ENCODE measurements around the gene TEK. TPM values are rescaled to one million over a fixed set of nuclear protein-coding genes. Genes with fewer than 3 reads are reported as not detected.

Gene TEK
- polyA plus RNA-seq, 1 donor (not counting 4 experiments of a cell fraction or from before 2014, with no cell fraction given) = 0.03 TPM

GRCh38 chr9:27157736-27158135 is 48.7 kb downstream of the TEK start:
- Histone ChIP-seq H3K9me3 (ENCODE audit: control insufficient read depth, low read depth, low read length) (peaks cover 2% of the 10 kb centered on the region), H2AFZ (ENCODE audit: control insufficient read depth, low read length) (no peak overlapping the region), H3K9ac (ENCODE audit: control insufficient read depth, extremely low read depth, insufficient read depth, low read length) (no peak overlapping the region), H3K9me1 (ENCODE audit: control insufficient read depth, extremely low read depth, insufficient read depth, low read length) (no peaks in the 10 kb centered on the region), H3K27me3 (ENCODE audit: control insufficient read depth, extremely low read depth, insufficient read depth, low read length) (no peaks in the 10 kb centered on the region), H3K4me2 (ENCODE audit: control insufficient read depth, extremely low read depth, insufficient read depth, low read depth, low read length) (no peak overlapping the region), H3K4me1 (ENCODE audit: control insufficient read depth, extremely low read depth, insufficient read depth, low read length) (peaks cover 12% of the 10 kb centered on the region), H4K20me1 (ENCODE audit: control insufficient read depth, extremely low read depth, insufficient read depth, low read length) (no peaks in the 10 kb centered on the region), H3K27ac (ENCODE audit: control insufficient read depth, insufficient read depth, low read length) (no peak overlapping the region), H3K4me3 (ENCODE audit: control insufficient read depth in 2 of 3, extremely low read depth in 1 of 3, insufficient read depth in 2 of 3, low read depth in 1 of 3, low read length in 3 of 3) (no peak overlapping the region), H3K36me3 (ENCODE audit: control insufficient read depth in 2 of 2, extremely low read depth in 1 of 2, insufficient read depth in 2 of 2, low read length in 2 of 2) (no peaks in the 10 kb centered on the region), H3K79me2 (ENCODE audit: control insufficient read depth, insufficient read depth, low read length) (no peaks in the 10 kb centered on the region)
- DNase-seq (ENCODE audit: low read depth, low spot score) (no peak), FAIRE-seq (no peak)
- TF ChIP-seq CTCF (optimal IDR thresholded peaks at IDR 0.05 in 1 of 3, IDR thresholded peaks at IDR 0.05 in 1 of 3, conservative IDR thresholded peaks at IDR 0.05 in 1 of 3; ENCODE audit: extremely low read depth in 1 of 3, insufficient read depth in 2 of 3, low read length in 3 of 3) (peak in 1 of 3 experiments; percentile 17), EZH2 (IDR thresholded peaks at IDR 0.05; ENCODE audit: low read length) (no peak)
- dilution Hi-C loops (cut with MboI; ENCODE audit: extremely low pct_ligation_motif_present, low sequenced_read_pairs) = no loop called here

GRCh38 chr9:27160636-27161035 is 51.6 kb downstream of the TEK start:
- no peaks in the 10 kb centered on the region for H3K36me3 ChIP-seq (ENCODE audit: control insufficient read depth in 2 of 2, extremely low read depth in 1 of 2, insufficient read depth in 2 of 2, low read length in 2 of 2)
- no peaks in the 10 kb centered on the region for H3K27me3 ChIP-seq (ENCODE audit: control insufficient read depth, extremely low read depth, insufficient read depth, low read length)
- H3K27ac ChIP-seq (ENCODE audit: control insufficient read depth, insufficient read depth, low read length) = no peak overlapping the region
- dilution Hi-C loops (cut with MboI; ENCODE audit: extremely low pct_ligation_motif_present, low sequenced_read_pairs) = no loop called here
- no peak overlapping the region for H3K4me3 ChIP-seq (ENCODE audit: control insufficient read depth in 2 of 3, extremely low read depth in 1 of 3, insufficient read depth in 2 of 3, low read depth in 1 of 3, low read length in 3 of 3)
- no peak for FAIRE-seq
- H3K4me1 ChIP-seq (ENCODE audit: control insufficient read depth, extremely low read depth, insufficient read depth, low read length) = no peaks in the 10 kb centered on the region
- no peak for TF ChIP-seq EZH2 (IDR thresholded peaks at IDR 0.05; ENCODE audit: low read length)
- TF ChIP-seq CTCF (optimal IDR thresholded peaks at IDR 0.05 in 1 of 3, IDR thresholded peaks at IDR 0.05 in 1 of 3, conservative IDR thresholded peaks at IDR 0.05 in 1 of 3; ENCODE audit: extremely low read depth in 1 of 3, insufficient read depth in 2 of 3, low read length in 3 of 3) = no peak
- peaks cover 2% of the 10 kb centered on the region for H3K9me3 ChIP-seq (ENCODE audit: control insufficient read depth, low read depth, low read length)
- no peak overlapping the region for H3K9ac ChIP-seq (ENCODE audit: control insufficient read depth, extremely low read depth, insufficient read depth, low read length)
- H3K4me2 ChIP-seq (ENCODE audit: control insufficient read depth, extremely low read depth, insufficient read depth, low read depth, low read length) = no peak overlapping the region
- H2AFZ ChIP-seq (ENCODE audit: control insufficient read depth, low read length) = no peak overlapping the region
- H3K9me1 ChIP-seq (ENCODE audit: control insufficient read depth, extremely low read depth, insufficient read depth, low read length) = no peaks in the 10 kb centered on the region
- H4K20me1 ChIP-seq (ENCODE audit: control insufficient read depth, extremely low read depth, insufficient read depth, low read length) = no peaks in the 10 kb centered on the region
- no peak for DNase-seq (ENCODE audit: low read depth, low spot score)
- H3K79me2 ChIP-seq (ENCODE audit: control insufficient read depth, insufficient read depth, low read length) = no peaks in the 10 kb centered on the region
